ENCODE data around the gene UGCG.
"Not testable (repeated sequence)": the region's sequence is repeated elsewhere in the genome, so short reads cannot be mapped to it uniquely, and the experiment has no call there.

UGCG gene

DNA sequence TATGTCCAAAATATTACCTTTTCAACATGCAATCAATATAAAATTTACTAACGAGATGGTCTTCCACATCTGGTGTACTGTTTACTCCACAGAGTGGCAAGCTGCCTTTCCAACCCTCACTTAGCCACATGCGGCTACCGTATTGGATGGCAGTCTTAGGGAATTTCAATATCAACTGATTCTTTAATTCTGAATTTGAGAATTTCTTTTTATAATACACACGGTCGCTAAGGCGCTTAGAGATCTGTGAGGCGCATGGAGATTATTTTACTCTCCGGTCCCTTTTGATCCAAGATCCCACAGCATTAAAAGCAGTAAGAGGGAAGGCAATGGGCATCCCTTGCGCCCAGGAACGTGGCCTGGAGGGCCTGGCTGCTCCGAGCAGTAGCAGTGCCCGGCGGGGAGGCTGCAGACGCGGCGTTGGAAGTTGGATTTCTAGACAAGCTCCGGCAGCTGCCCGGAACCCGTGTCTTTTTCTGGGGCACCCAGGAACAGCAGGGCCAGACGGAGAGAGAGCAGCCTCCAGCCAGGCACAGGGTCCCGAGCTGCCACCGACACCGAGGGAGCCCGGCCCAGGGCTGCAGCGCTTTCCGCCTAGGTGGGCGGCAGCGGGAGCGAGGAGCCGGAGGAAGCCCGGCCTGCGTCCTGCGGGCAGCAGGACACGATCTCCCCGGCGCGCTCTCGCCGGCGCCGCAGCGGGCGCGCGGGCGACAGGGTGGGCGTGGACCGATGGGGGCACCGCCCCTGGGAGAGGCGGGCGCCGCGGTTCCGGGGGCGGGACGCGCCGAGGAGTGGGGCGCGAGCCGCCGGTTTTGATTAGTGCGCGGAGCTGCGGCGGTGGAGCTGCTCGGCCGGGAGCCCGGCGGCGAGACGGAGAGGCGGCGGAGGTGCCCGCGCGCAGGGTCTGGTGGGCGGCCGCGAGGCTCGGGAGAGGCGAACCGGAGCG, at the start of gene UGCG:
UGCG (plus strand) TSS at position 819 of the 946 bp plus-strand sequence. CDS start 402 bp downstream, outside the sequence.
- DNase-seq = peak; percentile 62 to 83 (median 70)

DNA sequence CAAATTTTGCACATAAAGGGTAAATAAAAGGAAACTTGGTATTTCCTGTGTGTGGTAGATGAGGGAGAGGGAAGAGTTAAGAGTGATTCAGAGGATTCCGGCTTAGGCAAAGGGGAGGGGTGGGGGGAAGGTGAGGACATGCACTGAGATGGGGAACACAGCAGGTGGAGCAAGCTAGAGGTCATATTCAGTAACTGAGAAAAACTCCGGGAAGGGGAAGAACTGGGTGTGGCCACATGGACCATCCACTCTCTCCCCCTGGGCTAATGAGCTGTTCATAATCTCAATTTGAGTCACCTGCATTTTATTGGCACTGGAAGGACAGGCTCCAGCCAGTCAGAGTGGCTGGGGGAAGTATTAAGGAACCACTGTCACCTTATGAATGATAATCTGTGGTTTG, 45.1 kb upstream of the UGCG start:
- no peak for DNase-seq

DNA sequence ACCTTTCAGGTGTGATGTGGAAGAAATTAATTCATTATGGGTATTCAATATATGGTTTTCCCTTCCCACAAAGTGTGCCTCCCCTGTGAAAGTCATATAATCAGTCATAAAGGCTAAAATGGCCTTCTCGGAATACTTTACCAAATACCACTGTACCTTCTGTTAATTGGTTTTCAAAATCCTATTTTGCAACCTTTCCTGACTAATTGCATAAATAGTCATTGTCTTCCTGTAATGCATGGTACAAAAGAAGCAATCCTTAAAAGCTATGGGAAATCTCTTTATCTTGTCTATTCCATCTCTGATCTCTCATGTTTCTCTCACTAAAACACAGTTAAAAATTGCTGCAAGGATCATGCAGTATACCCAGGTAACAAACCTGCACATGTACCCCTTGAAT, 44.3 kb upstream of the UGCG start:
- no peak for DNase-seq

DNA sequence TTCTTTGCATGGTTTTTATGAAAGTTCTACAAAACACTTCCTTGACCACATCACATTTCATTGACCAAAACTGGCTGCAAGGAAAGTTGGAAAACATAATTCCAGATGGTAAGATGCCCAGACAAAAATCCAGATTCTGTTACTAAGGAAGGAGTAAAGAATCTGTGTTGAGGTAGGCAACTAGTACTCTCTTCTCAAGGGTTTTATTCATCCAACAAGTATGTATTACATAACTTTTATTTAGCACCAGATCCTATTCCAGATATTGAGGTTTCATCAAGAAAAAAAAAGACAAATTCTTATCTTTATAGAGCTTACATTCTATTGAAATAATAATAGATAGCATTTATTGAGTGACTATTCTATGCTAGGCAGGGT, 43.2 kb upstream of the UGCG start:
- no peak for DNase-seq

DNA sequence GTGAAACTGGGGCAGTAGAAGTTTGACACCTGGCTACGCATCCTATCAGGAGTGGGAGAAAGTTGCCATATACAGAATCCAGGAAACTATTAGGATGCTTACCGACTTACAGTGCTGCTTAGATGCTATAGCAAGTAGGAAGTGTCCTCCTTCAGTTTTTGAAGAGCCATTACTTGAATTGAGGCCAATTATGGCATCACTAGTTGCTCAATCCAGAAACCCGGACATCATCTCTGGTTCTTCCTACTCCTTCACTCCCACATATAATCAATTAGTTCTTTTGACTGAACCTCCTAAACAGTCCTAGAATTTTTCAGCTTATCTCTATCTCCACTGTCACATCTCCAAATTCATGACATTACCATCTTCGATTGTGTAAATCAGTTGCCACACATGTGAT, 41.8 kb upstream of the UGCG start:
- no peak for DNase-seq

DNA sequence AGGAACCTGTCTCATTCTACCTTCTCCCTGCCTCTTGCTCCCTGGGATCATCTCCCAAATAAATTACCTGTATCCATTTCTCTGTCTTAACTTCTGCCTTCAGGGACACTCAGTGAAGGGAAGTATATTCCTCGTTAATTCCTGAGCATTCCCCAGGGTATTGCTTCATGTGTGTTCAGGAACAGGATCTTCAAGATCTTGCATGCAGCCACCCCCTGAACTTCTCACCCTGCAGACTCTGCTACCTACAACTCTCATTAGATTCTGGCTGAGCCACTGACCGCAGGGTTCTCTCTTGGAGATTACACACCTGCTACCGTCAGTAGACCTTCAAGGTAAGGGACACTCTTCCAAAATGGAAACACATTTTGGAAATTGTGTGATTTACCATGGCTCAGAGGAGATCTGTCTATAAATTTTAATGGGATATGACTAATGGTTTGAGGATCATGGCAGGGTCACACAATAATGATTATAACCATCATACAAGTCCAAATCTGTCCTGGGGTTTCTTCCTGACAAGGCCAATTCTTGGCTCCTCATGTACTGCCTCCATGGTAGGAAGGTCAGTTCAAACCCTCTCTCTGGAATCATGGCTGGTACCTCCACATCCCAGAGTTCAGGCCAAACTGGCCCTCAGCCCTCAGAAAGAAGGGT, 38.9 kb upstream of the UGCG start:
- no peak for DNase-seq

DNA sequence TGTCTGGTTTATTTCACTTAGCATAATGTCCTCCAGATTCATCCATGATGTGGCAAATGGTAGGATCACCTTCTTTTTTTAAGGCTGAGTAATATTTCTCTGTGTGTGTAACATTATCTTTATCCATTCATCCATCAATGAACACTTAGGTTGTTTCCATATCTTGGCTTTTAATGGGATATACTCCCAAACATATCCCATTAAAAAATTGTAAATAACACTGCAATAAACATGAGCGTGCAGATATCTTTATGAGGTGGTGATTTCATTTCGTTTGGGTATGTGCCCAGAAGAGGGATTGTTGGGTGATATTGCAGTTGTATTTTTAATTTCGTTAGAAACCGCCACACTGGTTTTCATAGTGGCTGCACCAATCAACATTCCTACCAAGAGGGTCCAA, 36.2 kb upstream of the UGCG start:
- no peak for DNase-seq

DNA sequence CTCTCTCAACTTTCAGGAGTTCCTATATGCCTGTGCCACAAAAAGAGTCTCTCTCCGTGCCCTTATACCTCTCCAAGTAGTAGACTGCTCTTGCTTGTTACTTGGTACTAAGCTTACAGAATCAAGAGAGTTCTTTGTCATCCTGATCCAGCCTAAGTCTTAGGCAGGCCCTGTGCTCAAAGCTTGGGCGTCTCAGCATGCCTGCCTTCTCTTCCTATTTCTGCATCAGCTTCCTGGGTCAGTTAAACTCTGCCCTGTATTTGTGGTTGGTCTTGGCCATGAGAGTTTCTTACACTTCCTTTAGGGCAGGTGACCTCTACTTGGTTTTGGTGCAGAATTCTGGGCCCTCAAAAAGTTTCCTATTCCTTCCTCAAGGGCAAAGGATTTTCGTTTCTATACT, 33.0 kb upstream of the UGCG start:
- DNase-seq = no peak

DNA sequence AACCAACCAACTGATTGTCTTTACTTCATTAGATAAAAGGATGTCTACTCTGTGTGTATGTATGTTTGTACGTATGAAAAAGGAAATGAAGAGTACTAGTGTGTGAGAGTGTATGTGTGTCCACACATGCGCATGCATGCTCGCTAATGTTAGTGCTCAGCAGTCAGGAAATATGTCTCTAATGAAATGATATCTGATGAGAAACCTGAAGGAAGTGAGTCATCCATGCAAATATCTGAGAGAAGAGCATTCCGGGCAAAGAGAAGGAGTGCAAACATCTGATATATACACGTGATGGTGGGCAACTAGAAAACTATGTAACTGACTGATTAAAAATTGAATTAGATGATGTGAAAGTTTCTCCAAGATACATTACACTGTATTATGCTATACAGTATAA, 29.6 kb upstream of the UGCG start:
- no peak for DNase-seq

DNA sequence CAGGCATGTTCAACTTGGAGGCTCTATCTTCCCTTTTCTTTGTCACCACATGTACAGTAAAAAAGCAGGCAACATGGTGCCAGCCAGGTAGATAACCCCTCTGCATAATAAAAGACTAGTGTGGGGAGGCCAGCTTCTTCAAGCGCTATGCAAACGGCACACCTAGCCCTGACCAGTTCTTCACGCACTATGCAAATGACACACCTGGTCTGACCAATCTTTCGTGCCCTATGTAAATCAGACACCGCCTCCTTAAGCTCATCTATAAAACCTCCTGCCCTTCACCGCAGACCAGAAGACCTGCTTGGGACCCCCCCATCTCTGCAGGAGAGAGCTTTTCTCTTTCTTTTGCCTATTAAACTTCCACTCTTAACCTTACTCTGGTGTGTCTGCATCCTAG, 28.1 kb upstream of the UGCG start:
- DNase-seq = no peak

DNA sequence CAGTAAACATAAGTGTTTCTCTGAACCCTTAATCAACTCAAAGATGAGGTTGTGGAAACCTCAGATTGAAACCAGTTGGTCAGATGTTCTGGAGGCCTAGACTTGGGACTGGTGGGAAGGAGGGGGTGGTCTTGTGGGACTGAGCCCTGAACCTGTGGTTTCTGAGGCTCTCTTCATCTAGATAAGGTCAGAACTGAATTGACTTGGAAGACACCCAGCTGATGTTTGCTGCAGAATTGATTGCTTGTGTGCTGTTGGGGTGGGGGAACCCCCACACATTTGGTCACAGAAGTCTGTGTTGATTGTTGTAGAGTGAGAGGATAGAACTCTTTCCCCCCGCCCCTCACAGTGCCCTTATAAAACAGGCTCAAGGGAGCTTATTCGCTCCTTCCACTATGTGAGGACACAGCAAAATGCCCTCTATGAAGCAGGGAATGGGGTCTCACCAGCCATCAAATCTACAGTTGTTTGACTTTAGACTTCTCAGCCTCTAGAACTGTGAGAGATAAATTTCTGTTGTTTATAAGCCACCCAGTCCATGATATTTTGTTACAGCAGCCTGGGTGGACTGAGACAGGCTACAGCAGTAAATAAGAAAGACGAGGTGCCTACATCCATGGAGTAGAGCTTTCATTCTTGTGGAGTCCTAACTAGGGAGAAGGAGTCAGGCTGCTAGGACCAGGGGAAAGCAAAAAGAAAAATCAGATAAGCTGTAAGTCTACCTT, 25.7 kb upstream of the UGCG start:
- DNase-seq = no peak

DNA sequence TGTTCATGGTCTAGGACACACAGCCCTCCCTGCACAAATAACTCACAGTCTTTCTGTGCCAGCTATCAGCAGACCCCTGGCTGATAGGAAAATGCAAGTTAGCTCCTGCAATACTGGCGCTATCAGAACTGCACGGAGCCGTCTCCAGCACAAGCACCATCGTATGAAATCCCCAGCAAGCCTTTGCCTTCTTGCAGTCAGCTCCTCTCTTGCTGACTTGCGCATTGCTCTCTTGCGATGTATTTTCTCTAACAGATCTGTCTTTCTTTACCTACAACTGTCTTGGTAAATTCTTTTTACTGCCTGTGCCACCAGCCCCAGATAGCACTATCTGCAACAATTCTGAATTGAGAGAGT, 25.1 kb upstream of the UGCG start:
- DNase-seq = no peak

DNA sequence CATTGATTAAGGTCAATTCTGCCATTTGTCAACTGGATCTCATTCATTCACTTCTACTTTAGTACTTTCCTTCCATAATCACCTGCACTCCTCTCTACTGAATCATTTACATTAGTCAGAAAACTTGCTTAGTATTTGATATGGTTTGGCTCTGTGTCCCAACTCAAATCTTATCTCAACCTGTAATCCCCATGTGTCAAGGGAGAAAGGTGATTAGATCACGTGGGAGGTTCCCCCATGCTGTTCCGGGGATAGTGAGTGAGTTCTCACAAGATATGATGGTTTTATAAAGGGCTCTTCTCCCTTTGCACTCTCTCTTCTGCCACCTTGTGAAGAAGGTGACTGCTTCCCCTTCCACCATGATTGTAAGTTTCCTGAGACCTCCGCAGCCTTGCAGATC, 23.7 kb upstream of the UGCG start:
- no peak for DNase-seq

DNA sequence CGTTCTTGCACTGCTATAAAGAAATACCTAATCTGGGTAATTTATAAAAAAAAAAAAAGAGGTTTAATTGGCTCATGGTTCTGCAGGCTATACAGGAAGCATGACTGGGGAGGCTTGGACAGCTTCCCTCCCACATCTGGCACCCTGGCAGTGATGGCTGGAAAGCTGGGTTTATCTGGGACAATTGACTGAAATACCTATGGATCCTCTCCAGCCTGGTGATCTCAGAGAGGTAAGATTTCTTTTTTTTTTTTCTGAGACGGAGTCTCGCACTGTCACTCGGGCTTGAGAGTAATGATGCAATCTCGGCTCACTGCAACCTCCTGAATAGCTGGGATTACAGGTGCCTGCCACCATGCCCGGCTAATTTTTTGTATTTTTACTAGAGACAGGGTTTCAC, 22.7 kb upstream of the UGCG start:
- no peak for DNase-seq

DNA sequence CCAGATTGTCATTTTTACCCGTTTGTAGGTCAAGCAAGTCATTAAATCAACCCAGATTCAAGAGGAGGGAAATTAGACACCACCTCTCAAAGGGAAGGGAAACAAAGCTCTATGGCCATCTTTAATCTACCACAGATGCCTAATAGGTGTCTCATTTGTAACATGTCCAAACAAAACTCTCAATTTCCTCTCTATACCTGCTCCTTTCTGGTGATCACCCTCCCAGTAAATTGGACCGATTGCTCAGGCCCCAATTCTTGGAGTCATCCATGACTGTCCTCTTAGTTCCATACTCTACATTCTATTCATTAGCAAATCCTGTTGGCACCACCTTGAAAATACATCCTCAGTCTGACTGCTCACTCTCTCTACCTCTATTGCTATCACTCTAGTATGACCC, 22.1 kb upstream of the UGCG start:
- no peak for DNase-seq

DNA sequence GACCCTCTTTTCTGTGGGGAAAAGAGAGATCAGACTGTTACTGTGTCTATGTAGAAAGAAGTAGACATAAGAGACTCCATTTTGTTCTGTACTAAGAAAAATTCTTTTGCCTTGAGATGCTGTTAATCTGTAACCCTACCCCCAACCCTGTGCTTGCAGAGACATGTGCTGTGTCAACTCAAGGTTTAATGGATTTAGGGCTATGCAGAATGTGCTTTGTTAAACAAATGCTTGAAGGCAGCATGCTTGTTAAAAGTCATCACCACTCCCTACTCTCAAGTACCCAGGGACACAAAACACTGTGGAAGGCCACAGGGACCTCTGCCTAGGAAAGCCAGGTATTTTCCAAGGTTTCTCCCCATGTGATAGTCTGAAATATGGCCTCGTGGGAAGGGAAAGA, 21.3 kb upstream of the UGCG start:
- not testable (repeated sequence) for DNase-seq

DNA sequence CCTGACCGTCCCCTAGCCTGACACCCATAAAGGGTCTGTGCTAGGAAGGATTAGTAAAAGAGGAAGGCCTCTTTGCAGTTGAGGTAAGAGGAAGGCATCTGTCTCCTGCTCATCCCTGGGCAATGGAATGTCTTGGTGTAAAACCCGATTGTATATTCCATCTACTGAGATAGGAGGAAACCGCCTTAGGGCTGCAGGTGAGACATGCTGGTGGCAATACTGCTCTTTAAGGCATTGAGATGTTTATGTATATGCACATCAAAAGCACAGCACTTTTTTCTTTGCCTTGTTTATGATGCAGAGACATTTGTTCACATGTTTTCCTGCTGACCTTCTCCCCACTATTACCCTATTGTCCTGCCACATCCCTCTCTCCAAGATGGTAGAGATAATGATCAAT, 20.9 kb upstream of the UGCG start:
- not testable (repeated sequence) for DNase-seq

DNA sequence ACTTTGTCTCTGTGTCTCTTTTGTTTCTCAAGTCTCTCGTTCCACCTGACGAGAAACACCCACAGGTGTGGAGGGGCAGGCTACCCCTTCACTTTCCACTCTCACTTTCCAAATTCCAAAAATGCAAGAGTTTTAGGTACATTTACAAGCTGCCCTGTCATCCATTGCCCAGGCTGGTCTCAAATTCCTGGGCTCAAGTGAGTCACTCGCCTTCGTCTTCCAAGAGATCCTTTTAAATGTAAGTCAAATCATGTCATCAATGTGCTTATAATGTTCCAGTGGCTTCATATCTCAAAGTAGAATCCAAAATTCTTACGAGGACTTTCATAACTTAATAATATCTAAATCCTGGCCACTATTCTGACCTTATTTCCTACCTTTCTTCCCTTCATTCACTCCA, 20.4 kb upstream of the UGCG start:
- DNase-seq = no peak

DNA sequence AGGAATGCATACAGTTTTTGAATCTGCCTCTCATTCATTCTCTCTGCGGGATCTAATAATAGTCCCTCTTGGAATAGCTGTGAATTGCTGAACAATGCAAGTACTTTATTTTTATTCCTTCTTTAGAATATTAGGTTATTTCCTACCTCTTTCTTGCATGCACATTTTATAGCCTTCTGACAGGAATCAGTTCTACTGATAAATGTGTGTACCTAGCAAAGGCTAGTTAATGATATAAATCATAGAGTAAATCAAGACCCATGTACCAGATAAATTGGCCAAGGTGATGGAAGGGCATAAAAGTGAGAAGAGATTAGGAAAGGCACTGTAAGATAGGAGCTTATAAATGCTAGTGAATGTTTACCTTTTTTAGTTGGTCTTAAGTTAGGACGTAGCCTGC, 19.2 kb upstream of the UGCG start:
- DNase-seq = no peak

DNA sequence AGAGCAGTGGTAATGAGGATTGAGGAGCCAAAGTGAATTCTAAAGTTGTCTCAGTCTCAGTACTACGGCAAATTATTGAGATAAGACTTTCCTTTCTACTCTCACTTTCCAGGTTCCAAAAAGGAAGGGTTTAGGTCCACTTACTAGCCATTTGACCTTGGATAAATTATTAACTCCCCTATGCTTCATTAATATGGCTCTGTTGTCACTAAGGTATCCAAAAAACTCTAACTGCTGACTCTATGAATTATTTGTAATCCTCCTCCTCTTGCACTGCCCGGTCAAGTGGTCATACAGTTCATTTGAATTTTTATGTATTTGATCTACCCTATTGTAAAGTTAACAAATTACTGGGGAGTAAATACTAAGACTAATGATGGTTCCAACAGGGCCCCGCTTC, 17.7 kb upstream of the UGCG start:
- DNase-seq = no peak

DNA sequence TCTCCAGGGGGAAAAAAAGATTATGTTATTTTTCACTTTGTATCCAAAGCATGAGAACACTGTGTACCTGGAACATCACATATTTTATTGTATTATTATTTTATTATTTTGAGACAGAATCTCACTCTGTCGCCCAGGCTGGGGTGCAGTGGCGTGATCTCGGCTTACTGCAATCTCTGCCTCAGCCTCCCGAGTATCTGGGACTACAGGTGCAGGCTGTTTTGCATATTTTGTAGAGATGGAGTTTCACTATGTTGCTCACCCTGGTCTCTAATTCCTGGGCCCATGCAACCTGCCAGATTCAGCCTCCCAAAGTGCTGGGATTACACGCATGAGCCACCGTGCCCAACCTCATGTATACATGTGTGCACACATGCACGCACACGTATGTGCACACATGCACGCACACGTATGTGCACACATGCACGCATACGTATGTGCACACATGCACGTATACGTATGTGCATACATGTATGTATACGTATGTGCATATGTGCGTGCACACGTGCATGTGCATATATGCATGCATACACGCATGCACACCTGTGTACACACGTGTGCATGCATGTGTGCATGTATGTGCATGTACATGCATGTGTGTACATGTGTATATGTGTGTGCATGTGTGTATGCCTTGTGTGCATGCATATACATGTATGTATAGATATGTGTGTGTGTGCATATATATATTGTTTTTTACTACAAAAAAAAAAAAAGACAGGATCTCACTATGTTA, 9.5 kb upstream of the UGCG start:
- DNase-seq = no peak

DNA sequence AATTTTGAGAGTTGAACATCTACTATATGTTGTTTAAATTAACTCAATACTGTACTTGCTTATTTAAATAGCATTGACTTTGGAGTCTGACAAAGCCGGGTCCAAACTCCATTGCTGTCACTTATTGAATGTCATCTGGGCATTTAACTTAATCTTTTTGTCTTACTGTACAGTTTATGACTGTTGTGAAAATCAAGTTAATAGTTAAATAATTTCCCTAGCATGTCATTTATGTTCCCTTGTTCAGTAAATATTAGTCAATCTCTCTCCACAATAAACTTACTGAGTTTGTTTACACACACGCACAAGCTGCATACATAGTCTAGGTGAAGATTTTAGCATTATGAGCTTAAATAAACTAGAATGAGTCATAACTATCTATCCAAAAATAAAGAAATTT, 6.3 kb upstream of the UGCG start:
- no peak for DNase-seq

DNA sequence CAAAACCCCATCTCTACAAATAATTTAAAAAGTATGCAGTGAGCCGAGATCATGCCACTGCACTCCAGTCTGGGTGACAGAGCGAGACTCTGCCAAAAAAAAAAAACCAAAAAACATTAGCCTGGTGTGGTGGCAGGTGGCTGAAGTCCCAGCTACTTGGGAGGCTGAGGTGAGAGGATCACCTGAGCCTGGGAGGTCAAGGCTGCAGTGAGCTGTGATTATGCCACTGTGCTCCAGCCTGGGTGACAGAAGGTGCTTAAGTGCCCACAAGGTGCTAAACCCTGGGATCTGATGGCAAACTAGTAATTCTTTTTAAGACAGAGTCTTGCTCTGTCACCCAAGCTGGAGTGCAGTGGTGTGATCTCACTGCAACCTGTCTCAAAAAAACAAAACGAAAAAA, 5.7 kb upstream of the UGCG start:
- DNase-seq = not testable (repeated sequence)
